CD4-positive, alpha-beta T cell treated with Interleukin-17A for 4 hours (primary cell): ENCODE data around the gene SERPINI1.

Source experiments
- DNase-seq: peaks from one replicate; pipeline ENCODE4 v3.0.0-alpha.2; 2020; ENCODE audit warnings: mixed read lengths

The SERPINI1 gene

GRCh38 chr3:167736264-167736787 lies 805 bp downstream of the SERPINI1 start:
- no peak for DNase-seq

GRCh38 chr3:167736997-167737396 lies 1.5 kb downstream of the SERPINI1 start:
- DNase-seq, result no peak

- no peak for DNase-seq
These were observed 2.5 kb downstream of the SERPINI1 start for GRCh38 chr3:167738037-167738436.

GRCh38 chr3:167739190-167739810 lies 3.8 kb downstream of the SERPINI1 start:
- no peak for DNase-seq

- peak; percentile 33 for DNase-seq
These were observed 5.6 kb downstream of the SERPINI1 start for GRCh38 chr3:167740961-167741587.

GRCh38 chr3:167742338-167742737 lies 6.8 kb downstream of the SERPINI1 start:
- no peak for DNase-seq

- DNase-seq, result no peak
These were observed 8.3 kb downstream of the SERPINI1 start for GRCh38 chr3:167743799-167744198.

- no peak for DNase-seq
These were observed 13.7 kb downstream of the SERPINI1 start for GRCh38 chr3:167749209-167749608.

- no peak for DNase-seq
These were observed 14.2 kb downstream of the SERPINI1 start for GRCh38 chr3:167749728-167750127.

GRCh38 chr3:167750272-167750971 lies 14.9 kb downstream of the SERPINI1 start:
- no peak for DNase-seq

- no peak for DNase-seq
These were observed 18.5 kb downstream of the SERPINI1 start for GRCh38 chr3:167754049-167754448.

GRCh38 chr3:167761302-167761701 lies 25.8 kb downstream of the SERPINI1 start:
- DNase-seq, result no peak

GRCh38 chr3:167762296-167762695 lies 26.8 kb downstream of the SERPINI1 start:
- no peak for DNase-seq

GRCh38 chr3:167772992-167773391 lies 37.5 kb downstream of the SERPINI1 start:
- DNase-seq, result no peak

- no peak for DNase-seq
These were observed 38.1 kb downstream of the SERPINI1 start for GRCh38 chr3:167773584-167773983.

- no peak for DNase-seq
These were observed 40.7 kb downstream of the SERPINI1 start for GRCh38 chr3:167776066-167776685.

- DNase-seq, result no peak
These were observed 41.8 kb downstream of the SERPINI1 start for GRCh38 chr3:167777356-167777755.

- DNase-seq, result no peak
These were observed 44.8 kb downstream of the SERPINI1 start for GRCh38 chr3:167780214-167780883.

GRCh38 chr3:167783781-167784180 lies 48.3 kb downstream of the SERPINI1 start:
- DNase-seq, result no peak

GRCh38 chr3:167785790-167786189 lies 50.3 kb downstream of the SERPINI1 start:
- no peak for DNase-seq

GRCh38 chr3:167787440-167787839 lies 51.9 kb downstream of the SERPINI1 start:
- no peak for DNase-seq

- DNase-seq, result no peak
These were observed 62.9 kb downstream of the SERPINI1 start for GRCh38 chr3:167798443-167798842.

GRCh38 chr3:167808910-167809309 lies 73.4 kb downstream of the SERPINI1 start:
- no peak for DNase-seq
